ENCODE results near the gene CDK6. TPM values are rescaled to one million over a fixed set of nuclear protein-coding genes. Genes with fewer than 3 reads are reported as not detected.
"Not testable (repeated sequence)": the region's sequence is repeated elsewhere in the genome, so short reads cannot be mapped to it uniquely, and the experiment has no call there.

Gene CDK6
- total RNA-seq (2022) (89.8 and 124 TPM in 2 replicates), Bru-seq, nascent RNA (percentile 94 among the genes with signal in this experiment), BruChase-seq, experiment 1, labeled RNA remaining after a 6-hour chase (percentile 93 among the genes with signal in this experiment), BruChase-seq, experiment 2, labeled RNA remaining after a 2-hour chase (percentile 88 among the genes with signal in this experiment)
- long read RNA-seq, partial matches to known transcripts, result 2 of 54 reads
- long read RNA-seq, other reads (novel, unspliced or antisense), result 51 of 54 reads

GRCh38 chr7:92836489-92836999, at the start of gene CDK6:
Gene CDK6 (minus strand): TSS chr7:92836573. CDS start chr7:92833323, 3,250 bp downstream.
- no peak for TF ChIP-seq CTCF (IDR thresholded peaks at IDR 0.05; ENCODE audit: unreplicated experiment)
- Mint-ChIP-seq H3K27ac (ENCODE audit: low read depth, unreplicated experiment) (peak within 1 kb of the TSS; percentile 83), H3K9me3 (ENCODE audit: unreplicated experiment) (no peaks in the 10 kb centered on the region), H3K4me3 (ENCODE audit: unreplicated experiment) (peak within 1 kb of the TSS; percentile 83), H3K27me3 (ENCODE audit: insufficient read depth, unreplicated experiment) (no peaks in the 10 kb centered on the region), H3K36me3 (ENCODE audit: insufficient read depth, unreplicated experiment) (peaks cover 23% of the 10 kb centered on the region), H3K4me1 (ENCODE audit: insufficient read depth, unreplicated experiment) (peaks cover 31% of the 10 kb centered on the region)
- intact Hi-C loops (cut with micrococcal nuclease), result loop anchor here (5.0 to 10.0 kb wide), 3 partner anchors 81 to 398 kb away; partner anchors contain the start of gene VPS50
- ChIA-PET CTCF (interaction anchor here (0.5 to 3.5 kb wide), 8 partner anchors 71 to 395 kb away, joined by 3 to 19 read pairs (median 4); no protein-coding TSS in a partner anchor), POLR2A (interaction anchor here (0.6 to 8.4 kb wide), 28 partner anchors 8 to 396 kb away, joined by 3 to 89 read pairs (median 4); partner anchors contain the start of genes FAM133B, PEX1, RBM48 and SAMD9)
- peak; percentile 54 for DNase-seq (ENCODE audit: unreplicated experiment)
- no TSS peak for BruUV-seq (replicated peaks)

DNA sequence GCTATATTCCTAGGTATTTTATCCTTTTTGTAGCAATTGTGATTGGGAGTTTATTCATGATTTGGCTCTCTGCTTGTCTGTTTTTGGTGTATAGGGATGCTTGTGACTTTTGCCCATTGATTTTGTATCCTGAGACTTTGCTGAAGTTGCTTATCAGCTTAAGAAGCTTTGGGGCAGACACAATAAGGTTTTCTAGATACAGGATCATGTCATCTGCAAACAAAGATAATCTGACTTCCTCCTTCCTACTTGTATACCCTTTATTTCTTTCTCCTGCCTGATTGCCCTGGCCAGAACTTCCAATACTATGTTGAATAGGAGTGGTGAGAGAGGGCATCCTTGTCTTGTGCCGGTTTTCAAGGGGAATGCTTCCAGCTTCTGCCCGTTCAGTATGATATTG, 49.7 kb upstream of the CDK6 start:
- POLR2A ChIA-PET; DNase-seq (ENCODE audit: unreplicated experiment); H3K27me3 Mint-ChIP-seq (ENCODE audit: insufficient read depth, unreplicated experiment); H3K36me3 Mint-ChIP-seq (ENCODE audit: insufficient read depth, unreplicated experiment); H3K4me1 Mint-ChIP-seq (ENCODE audit: insufficient read depth, unreplicated experiment); H3K27ac Mint-ChIP-seq (ENCODE audit: low read depth, unreplicated experiment); intact Hi-C loops (cut with micrococcal nuclease); CTCF ChIA-PET; H3K4me3 Mint-ChIP-seq (ENCODE audit: unreplicated experiment); BruUV-seq (replicated peaks): not testable (repeated sequence)
- H3K9me3 Mint-ChIP-seq (ENCODE audit: unreplicated experiment), result peaks cover 35% of the 10 kb centered on the region

DNA sequence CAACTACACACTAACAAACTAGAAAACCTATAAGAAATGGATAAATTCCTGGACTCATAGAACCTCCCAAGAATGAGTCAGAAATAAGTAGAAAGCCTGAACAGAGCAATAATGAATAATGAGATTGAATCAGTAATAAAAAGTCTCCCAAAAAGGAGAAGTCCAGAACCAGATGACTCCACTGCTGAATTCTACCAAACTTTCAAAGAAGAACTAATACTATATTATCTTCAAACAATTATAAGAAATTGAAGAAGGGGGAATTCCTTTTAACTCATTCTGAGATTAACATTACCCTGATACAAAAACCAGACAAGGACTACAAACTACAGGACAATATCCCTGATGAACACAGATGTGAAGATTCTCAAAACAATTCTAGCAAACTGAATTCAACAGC, 47.8 kb upstream of the CDK6 start:
- H3K36me3 Mint-ChIP-seq (ENCODE audit: insufficient read depth, unreplicated experiment), result no peaks in the 10 kb centered on the region
- intact Hi-C loops (cut with micrococcal nuclease), result no loop called here
- ChIA-PET POLR2A (no interaction called here), CTCF (no interaction called here)
- BruUV-seq (replicated peaks), result no TSS peak
- H3K27me3 Mint-ChIP-seq (ENCODE audit: insufficient read depth, unreplicated experiment), result no peaks in the 10 kb centered on the region
- DNase-seq (ENCODE audit: unreplicated experiment), result no peak
- H3K4me1 Mint-ChIP-seq (ENCODE audit: insufficient read depth, unreplicated experiment), result no peaks in the 10 kb centered on the region
- peaks cover 45% of the 10 kb centered on the region for H3K9me3 Mint-ChIP-seq (ENCODE audit: unreplicated experiment)
- no peak for TF ChIP-seq CTCF (IDR thresholded peaks at IDR 0.05; ENCODE audit: unreplicated experiment)
- no peak overlapping the region for H3K27ac Mint-ChIP-seq (ENCODE audit: low read depth, unreplicated experiment)
- H3K4me3 Mint-ChIP-seq (ENCODE audit: unreplicated experiment), result no peak overlapping the region

DNA sequence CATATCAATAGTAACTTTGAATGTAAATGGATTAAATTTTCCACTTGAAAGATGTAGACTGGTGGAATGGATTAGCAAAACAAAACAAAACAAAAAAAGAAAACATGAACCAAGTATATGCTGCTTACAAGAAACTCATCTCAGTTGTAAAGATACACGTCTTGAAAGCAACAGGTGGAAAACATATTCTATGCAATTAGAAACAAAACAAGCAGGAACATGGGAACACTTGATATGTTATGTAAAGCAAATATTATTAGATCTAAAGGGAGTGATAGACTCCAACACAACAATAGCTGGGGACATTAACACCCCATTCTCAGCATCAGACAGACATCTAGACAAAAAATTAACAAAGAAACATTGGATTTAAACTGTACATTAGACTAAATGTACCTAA, 46.4 kb upstream of the CDK6 start:
- no peak for TF ChIP-seq CTCF (IDR thresholded peaks at IDR 0.05; ENCODE audit: unreplicated experiment)
- ChIA-PET CTCF (no interaction called here), POLR2A (no interaction called here)
- no TSS peak for BruUV-seq (replicated peaks)
- no peaks in the 10 kb centered on the region for H3K36me3 Mint-ChIP-seq (ENCODE audit: insufficient read depth, unreplicated experiment)
- no peaks in the 10 kb centered on the region for H3K4me1 Mint-ChIP-seq (ENCODE audit: insufficient read depth, unreplicated experiment)
- intact Hi-C loops (cut with micrococcal nuclease), result no loop called here
- H3K27ac Mint-ChIP-seq (ENCODE audit: low read depth, unreplicated experiment), result no peak overlapping the region
- peaks cover 48% of the 10 kb centered on the region for H3K9me3 Mint-ChIP-seq (ENCODE audit: unreplicated experiment)
- no peaks in the 10 kb centered on the region for H3K27me3 Mint-ChIP-seq (ENCODE audit: insufficient read depth, unreplicated experiment)
- no peak overlapping the region for H3K4me3 Mint-ChIP-seq (ENCODE audit: unreplicated experiment)
- no peak for DNase-seq (ENCODE audit: unreplicated experiment)
